Natural killer cell treated with Interleukin-12 subunit alpha and Interleukin-12 subunit beta and Interleukin-15 and Interleukin-18, amount 100 ng/mL, for 72 hours (primary cell): ENCODE data around the gene SLC1A5. TPM values are rescaled to one million over a fixed set of nuclear protein-coding genes. Genes with fewer than 3 reads are reported as not detected.
"Not testable (repeated sequence)": the region's sequence is repeated elsewhere in the genome, so short reads cannot be mapped to it uniquely, and the experiment has no call there.

Experiments
- ATAC-seq, 2 donors: fragments of 150-1000 bp; cut with Tn5 transposase in 1 of 2; sonication (Bioruptor Pico), chemical (Tn5 transposase) in 1 of 2; 2 replicates each; pipeline ENCODE4 v1.10.0; 2021
- DNase-seq: peaks from one replicate; pipeline ENCODE4 v3.0.0; 2022; ENCODE audit warnings: low spot score
- H3K27ac Mint-ChIP-seq, 2 donors: 1 replicate in 1 of 2; 2 replicates in 1 of 2; pipeline ENCODE4 v1.8.0; 2022; ENCODE audit warnings: mixed read lengths in 2 of 2, mild to moderate bottlenecking in 1 of 2, moderate library complexity in 1 of 2
- H3K27me3 Mint-ChIP-seq, 2 donors: 1 replicate in 1 of 2; 2 replicates in 1 of 2; pipeline ENCODE4 v1.8.0; 2022; ENCODE audit warnings: mixed read lengths in 2 of 2
- H3K36me3 Mint-ChIP-seq: one replicate; pipeline ENCODE4 v1.8.0; 2022; ENCODE audit warnings: mixed read lengths
- H3K4me1 Mint-ChIP-seq, 2 donors: 1 replicate in 1 of 2; 2 replicates in 1 of 2; pipeline ENCODE4 v1.8.0; 2022; ENCODE audit warnings: low read depth in 2 of 2, mixed read lengths in 2 of 2, mild to moderate bottlenecking in 1 of 2
- H3K4me3 Mint-ChIP-seq: one replicate; pipeline ENCODE4 v1.8.0; 2022; ENCODE audit warnings: mixed read lengths
- H3K9me3 Mint-ChIP-seq: 2 replicates; pipeline ENCODE4 v1.8.0; 2022; ENCODE audit warnings: mixed read lengths
- total RNA-seq, 2 donors: library from RNA; stranded (reverse); gene quantifications; one replicate each; pipeline ENCODE4 v1.2.3, GENCODE V29; 2022

Gene SLC1A5
- total RNA-seq, 2 donors from 2014 or later = 215 to 269 TPM

DNA sequence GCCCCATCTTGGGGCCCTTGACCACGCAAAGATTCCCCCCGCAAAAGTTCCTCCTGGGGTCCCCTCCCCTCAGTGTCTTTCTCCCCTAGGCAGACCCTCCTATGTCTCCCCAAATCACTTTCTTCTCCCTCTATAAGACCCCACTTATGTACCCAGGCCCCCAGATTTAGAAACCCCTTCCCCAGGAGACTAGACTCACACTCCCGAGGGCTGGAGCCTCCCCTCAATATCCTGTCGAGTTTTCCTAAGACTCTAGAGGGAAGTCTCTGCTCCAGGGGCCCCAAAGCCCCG lies 1.4 kb downstream of the SLC1A5 start:
- Mint-ChIP-seq H3K27ac (peak overlapping the region; percentile 99), H3K9me3 (no peaks in the 10 kb centered on the region), H3K4me3 (peak overlapping the region; percentile 98), H3K27me3 (no peaks in the 10 kb centered on the region), H3K36me3 (peaks cover 18% of the 10 kb centered on the region), H3K4me1 (peaks cover 46 to 55% of the 10 kb centered on the region in 2 donors)
- ATAC-seq (no peak), DNase-seq (no peak)

DNA sequence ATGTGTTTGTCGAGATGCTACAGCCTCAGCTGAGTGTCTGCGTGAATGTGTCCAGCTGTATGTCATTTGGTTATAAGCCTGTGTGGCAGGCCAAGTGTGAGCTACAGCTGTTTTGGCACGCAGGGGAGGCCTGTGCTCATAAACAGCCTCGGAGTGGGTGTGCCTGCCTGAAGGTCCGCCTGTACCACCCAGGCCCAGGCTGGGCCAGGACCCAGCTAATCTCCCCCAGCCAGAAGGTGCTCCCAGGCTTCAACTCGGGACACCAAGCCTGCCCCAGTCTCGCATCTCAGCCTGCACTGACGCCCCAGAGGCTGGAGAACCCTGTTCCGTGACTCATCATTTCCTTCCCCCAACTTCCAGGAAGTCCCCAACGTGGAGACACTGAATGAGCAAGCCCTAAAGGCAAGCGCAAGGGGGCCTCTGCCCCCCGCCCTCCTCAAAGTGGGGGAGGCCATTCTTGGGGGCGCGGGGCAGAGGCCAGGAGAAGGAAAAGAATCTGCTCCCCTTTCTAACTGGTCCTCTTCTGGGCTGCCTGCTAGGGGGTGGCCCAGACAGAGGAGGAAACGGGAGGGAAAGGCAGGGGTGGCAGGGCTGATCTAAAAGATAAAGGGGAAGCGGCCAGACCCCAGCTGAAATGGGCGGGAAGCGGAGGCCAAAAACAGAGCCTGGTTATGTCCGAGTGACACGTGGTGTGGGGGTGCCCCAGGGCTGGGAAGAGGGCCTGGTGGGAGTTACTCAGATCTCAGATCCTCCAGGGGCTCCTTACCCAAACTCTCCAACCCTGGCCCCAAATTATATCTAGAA lies 2.0 kb downstream of the SLC1A5 start:
- Mint-ChIP-seq H3K4me3 (peak overlapping the region; percentile 98), H3K36me3 (peaks cover 22% of the 10 kb centered on the region), H3K27me3 (no peaks in the 10 kb centered on the region), H3K4me1 (peaks cover 46 to 55% of the 10 kb centered on the region in 2 donors), H3K27ac (peak overlapping the region; percentile 99), H3K9me3 (no peaks in the 10 kb centered on the region)
- DNase-seq = peak; percentile 92
- ATAC-seq = peak; percentile 78

DNA sequence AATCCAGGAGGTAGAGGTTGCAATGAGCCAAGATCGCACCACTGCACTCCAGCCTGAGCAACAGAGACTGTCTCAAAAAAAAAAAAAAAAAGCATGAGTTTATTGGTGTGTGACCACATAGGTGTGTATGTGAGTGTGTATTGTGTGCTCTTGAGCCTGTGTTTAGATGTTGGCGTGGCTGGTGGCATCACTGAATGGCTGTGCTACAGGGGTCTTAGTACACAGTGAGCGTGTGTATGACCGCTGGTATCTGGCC lies 2.5 kb downstream of the SLC1A5 start:
- Mint-ChIP-seq H3K4me3 (peak overlapping the region; percentile 98), H3K4me1 (peaks cover 46 to 56% of the 10 kb centered on the region in 2 donors), H3K27me3 (no peaks in the 10 kb centered on the region), H3K9me3 (no peaks in the 10 kb centered on the region), H3K27ac (peak overlapping the region; percentile 99), H3K36me3 (peaks cover 24% of the 10 kb centered on the region)
- no peak for DNase-seq
- ATAC-seq = no peak

DNA sequence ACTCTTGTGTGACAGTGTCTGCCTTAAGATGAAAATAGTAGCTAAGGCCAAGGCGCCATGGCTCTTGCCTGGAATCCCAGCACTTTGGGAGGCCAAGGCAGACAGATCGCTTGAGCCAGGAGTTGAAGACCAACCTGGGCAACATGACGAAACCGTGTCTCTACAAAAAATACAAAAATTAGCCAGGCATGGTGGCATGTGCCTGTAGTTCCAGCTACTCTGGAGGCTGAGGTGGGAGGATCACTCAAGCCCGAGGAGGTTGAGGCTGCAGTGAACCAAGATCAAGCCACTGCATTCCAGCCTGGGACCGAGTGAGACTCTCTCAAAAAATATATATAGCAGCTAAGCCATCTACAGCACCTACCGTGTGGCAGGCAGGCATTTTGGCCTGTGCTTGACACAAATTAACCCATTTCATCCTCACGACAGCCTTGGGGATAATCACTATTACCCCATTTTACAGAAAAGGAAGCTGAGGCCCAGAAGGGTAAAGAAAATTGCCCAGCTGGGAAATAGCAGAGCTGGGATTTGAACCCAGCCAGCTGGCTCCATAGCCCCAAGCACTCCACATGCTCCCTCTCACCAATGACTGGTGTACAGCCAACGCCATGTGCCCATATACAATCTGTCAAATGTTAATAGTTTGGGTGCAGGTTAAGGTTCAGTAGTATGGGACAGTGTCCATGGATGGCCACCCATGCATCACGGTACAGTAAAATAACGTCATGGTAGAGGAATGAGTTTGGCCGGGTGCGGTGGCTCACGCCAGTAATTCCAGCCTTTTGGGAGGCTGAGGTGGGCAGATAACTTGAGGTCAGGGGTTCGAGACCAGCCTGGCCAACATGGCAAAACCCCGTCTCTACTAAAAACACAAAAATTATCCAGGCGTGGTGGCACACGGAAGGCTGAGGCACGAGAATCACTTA lies 3.1 kb downstream of the SLC1A5 start:
- H3K27ac Mint-ChIP-seq = peak overlapping the region; percentile 99
- H3K4me3 Mint-ChIP-seq = peak overlapping the region; percentile 98
- no peaks in the 10 kb centered on the region for H3K27me3 Mint-ChIP-seq
- peaks cover 24% of the 10 kb centered on the region for H3K36me3 Mint-ChIP-seq
- ATAC-seq (no peak), DNase-seq (no peak)
- peaks cover 46 to 56% of the 10 kb centered on the region in 2 donors for H3K4me1 Mint-ChIP-seq
- H3K9me3 Mint-ChIP-seq = no peaks in the 10 kb centered on the region

DNA sequence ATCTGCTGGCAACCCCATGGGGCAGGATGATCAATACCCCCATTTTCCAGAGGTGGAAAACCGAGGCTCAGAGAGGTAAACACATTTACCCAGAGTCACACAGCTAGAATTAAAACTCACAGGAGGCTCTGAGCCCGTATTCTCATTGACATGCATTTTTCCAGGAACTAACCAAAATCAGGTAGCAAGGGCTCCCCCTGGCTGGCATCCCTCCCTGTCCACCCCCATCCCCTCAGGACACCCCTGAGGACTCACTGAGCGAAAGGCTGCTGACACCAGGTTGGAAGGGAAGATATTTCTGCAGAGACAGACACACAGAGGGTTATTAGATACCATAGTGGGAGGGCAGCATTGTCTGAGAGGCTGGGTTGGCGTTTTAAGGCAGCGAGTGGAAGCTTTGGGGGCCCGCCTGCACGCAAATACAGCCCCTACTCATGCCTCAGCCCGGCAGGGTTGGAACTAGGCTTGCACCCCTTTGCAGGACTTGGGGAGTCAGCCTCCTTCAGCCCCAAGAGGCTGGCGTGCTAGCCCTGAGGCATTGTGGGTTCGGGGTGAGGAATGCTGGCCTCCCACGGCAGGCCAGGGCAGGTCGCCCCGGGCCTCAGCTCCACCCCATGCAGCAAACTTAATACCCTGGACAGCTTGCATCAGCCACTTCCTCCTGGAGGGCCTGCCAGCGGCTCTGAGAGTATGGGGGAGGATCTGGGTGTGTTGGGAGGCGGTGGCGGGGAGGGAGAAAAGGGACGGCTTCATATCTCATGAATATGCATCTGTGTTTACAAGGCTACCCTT lies 3.9 kb downstream of the SLC1A5 start:
- DNase-seq = peak; percentile 82
- peak overlapping the region; percentile 99 for H3K27ac Mint-ChIP-seq
- H3K36me3 Mint-ChIP-seq = peaks cover 24% of the 10 kb centered on the region
- peaks cover 47 to 58% of the 10 kb centered on the region in 2 donors for H3K4me1 Mint-ChIP-seq
- no peaks in the 10 kb centered on the region for H3K9me3 Mint-ChIP-seq
- H3K27me3 Mint-ChIP-seq = no peaks in the 10 kb centered on the region
- peak overlapping the region; percentile 98 for H3K4me3 Mint-ChIP-seq
- ATAC-seq = peak; percentile 53 to 61

DNA sequence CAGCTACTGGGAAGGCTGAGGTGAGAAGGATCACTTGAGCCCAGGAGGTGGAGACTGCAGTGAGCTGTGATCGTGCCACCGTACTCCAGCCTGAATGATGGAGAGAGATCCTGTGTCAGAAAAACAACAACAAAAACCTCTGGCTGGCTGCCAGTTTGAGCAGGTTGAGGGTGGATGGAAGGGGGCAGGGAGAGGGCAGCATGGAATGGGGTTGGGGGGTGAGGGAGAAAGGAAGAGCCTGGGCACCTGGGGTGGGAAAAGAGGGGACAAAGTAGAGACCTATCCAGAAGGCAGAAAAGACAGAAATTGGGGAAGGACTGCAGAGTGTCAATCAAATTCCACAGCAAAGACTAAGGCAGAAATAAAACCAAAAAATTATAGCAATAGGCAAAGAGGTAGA lies 4.7 kb downstream of the SLC1A5 start:
- Mint-ChIP-seq H3K4me1 (peaks cover 49 to 65% of the 10 kb centered on the region in 2 donors), H3K27me3 (no peaks in the 10 kb centered on the region), H3K4me3 (peak overlapping the region; percentile 98), H3K36me3 (peaks cover 24% of the 10 kb centered on the region), H3K27ac (peak overlapping the region; percentile 99), H3K9me3 (no peaks in the 10 kb centered on the region)
- DNase-seq (no peak), ATAC-seq (no peak)

DNA sequence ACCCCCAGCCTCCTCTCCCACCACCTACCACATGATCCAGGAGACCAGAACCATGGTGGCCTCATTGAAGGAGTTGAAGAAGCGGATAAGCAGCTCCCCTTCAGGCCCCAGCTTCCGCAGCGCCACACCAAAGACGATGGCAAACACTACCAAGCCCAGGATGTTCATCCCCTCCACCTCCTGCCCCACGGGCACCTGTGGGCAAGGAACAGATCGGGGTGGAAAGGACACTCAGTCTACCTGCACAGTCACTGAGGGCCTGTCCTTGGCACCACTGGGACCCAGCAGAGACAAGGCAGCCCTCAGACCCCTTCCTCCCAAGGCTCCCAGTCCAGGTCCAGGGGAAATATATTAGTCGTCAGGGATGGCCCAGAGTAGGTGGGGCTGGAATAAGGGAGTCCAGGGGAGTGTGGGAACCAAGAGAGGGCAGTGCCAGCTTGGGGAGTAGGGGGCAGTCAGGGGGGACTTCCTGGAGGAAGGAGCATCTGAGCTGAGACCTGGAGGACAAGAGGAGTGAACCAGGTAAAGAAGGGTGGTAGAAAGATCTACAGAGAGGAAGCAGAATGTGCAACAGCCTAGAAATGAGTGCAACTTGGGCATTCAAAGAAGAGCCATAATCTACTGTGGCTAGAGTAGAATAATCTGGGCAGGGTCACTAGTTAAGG lies 5.9 kb downstream of the SLC1A5 start:
- ATAC-seq = no peak
- Mint-ChIP-seq H3K27ac (peak overlapping the region; percentile 99), H3K4me1 (peaks cover 59 to 76% of the 10 kb centered on the region in 2 donors), H3K4me3 (peak overlapping the region; percentile 98), H3K36me3 (peaks cover 30% of the 10 kb centered on the region), H3K9me3 (no peaks in the 10 kb centered on the region), H3K27me3 (no peaks in the 10 kb centered on the region)
- DNase-seq = no peak

DNA sequence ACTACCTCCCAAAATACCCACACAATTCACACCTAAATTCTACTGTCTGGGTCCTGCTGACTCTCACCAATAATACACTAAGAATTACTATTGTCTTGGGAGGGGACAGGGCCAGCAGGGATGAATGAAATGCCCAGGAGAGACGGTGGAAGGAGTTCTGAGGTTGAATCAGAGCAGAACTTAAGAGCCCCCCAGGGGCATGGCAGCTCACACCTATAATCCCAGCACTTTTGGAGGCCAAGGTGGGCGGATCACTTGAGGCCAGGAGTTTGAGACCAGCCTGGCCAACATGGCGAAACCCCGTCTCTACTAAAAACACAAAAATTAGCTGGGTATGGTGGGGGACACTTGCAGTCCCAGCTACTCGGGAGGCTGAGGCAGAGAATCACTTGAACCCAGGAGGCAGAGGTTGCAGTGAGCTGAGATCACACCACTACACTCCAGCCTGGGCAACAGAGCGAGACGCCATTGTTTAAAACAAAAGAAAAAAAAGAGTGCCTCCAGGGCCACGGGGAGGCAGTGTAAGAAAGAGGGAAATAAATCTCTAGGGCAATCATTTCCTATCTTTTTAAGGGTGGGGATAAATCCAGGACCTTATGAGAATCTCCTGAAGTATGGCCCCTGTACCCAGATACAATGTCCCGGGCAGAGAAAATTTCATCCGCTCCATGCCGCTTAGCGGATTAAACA lies 10.3 kb downstream of the SLC1A5 start:
- not testable (repeated sequence) for DNase-seq, H3K9me3 Mint-ChIP-seq, H3K27me3 Mint-ChIP-seq
- Mint-ChIP-seq H3K36me3 (peaks cover 19% of the 10 kb centered on the region), H3K27ac (peak overlapping the region; percentile 70 to 86), H3K4me1 (peaks cover 37 to 43% of the 10 kb centered on the region in 2 donors), H3K4me3 (peak overlapping the region; percentile 54)
- ATAC-seq = peak; percentile 3 to 51

DNA sequence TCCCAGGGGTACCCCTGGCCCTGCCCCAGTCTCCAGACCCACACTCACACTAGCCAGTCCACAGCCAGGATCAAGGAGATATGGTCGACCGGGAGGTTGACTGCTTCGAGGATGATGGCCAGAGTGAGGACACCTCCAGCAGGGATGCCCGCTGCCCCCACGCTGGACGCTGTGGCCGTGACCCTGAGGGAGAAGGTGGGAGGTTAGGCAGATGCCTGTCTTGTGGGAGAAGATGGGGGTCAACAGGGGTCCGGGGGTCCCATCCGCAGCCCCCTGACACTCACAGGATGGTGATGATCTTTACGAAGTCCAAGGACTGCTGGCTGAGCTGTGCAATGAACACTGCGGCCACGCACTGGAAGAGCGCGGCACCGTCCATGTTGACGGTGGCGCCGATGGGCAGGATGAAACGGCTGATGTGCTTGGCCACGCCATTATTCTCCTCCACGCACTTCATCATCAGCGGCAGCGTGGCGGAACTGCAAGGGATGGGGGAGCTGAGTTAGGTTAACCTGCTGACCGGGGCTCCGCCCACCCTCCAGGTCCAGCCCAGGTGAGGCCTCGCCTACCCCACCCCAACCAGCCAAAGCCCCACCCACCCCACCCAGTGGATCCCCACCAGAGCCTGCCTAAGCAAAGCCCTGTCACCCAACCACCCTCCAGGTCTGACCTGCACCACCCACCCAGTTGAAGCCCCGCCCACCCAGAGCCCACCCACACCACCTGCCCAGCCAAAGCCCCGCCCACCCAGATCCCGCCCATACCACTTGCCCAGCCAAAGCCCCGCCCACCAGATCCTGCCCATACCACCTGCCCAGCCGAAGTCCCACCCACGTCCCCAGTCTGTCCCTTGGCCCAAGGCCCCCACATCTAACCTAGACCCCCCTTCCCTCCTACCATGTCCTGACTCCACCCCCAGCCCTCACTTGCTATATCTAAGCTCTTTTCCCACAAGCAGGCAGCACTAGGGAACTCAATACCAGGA lies 11.2 kb downstream of the SLC1A5 start:
- peaks cover 19% of the 10 kb centered on the region for H3K36me3 Mint-ChIP-seq

DNA sequence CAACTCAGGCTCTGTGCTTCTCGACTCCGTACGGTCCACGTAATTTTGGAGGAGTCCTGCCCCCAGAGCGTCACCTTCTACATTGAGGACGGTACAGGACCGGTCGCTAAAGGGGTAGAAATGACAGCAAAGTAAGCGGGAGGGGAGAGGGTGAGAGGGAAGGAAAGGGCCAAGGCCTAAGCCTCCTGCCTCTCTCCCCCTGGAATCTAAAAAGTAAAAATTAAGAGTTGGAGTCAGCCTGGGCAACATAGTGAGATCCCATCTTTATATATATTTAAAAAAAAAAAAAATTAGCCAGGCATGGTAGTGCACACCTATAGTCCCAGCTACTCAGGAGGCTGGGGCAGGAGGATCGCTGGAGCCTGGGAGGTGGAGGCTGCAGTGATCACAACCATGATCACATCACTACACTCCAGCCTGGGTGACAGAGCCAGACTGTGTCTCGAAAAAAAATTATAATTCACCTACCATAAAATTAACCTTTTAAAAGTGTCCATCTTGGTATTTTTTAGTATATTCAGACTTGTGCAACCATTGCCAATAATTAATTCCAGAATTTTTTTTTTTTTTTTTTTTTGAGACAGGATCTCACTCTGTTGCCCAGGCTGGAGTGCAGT lies 12.6 kb downstream of the SLC1A5 start:
- peaks cover 27 to 30% of the 10 kb centered on the region in 2 donors for H3K4me1 Mint-ChIP-seq
- H3K27ac Mint-ChIP-seq = no peak overlapping the region
- peaks cover 14% of the 10 kb centered on the region for H3K36me3 Mint-ChIP-seq
- H3K27me3 Mint-ChIP-seq = no peaks in the 10 kb centered on the region
- ATAC-seq = no peak
- DNase-seq = no peak
- no peaks in the 10 kb centered on the region for H3K9me3 Mint-ChIP-seq
- H3K4me3 Mint-ChIP-seq = no peak overlapping the region

More for the DNA sequence above, 11.2 kb downstream of the SLC1A5 start:
- no peak overlapping the region for H3K4me3 Mint-ChIP-seq
- no peaks in the 10 kb centered on the region for H3K9me3 Mint-ChIP-seq
- H3K4me1 Mint-ChIP-seq = peaks cover 32 to 34% of the 10 kb centered on the region in 2 donors
- peak overlapping the region; percentile 70 to 86 for H3K27ac Mint-ChIP-seq
- no peak for DNase-seq
- H3K27me3 Mint-ChIP-seq = no peaks in the 10 kb centered on the region
- ATAC-seq = peak in 1 of 2 donors; percentile 41

DNA sequence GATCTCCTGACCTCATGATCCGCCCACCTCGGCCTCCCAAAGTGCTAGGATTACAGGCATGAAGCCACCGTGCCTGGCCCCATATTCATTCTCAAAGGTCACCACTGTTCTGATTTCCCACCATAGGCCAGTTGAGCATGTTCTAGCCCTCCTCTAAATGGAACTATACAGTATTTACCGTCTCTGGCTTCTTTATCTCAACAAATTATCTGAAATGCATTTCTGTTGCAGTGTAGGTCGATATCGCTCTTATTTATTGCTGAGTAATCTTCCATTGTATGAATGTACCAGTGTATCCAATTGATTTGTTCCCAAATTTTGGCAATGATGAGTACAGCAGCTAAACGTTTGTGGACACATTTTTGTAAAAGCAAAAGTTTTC lies 15.4 kb downstream of the SLC1A5 start:
- no peaks in the 10 kb centered on the region for H3K9me3 Mint-ChIP-seq
- no peak overlapping the region for H3K27ac Mint-ChIP-seq
- DNase-seq (no peak), ATAC-seq (no peak)
- no peak overlapping the region for H3K4me3 Mint-ChIP-seq
- peaks cover 12 to 18% of the 10 kb centered on the region in 2 donors for H3K4me1 Mint-ChIP-seq
- peaks cover 12% of the 10 kb centered on the region for H3K36me3 Mint-ChIP-seq
- no peaks in the 10 kb centered on the region for H3K27me3 Mint-ChIP-seq
